Omental fat pad (tissue), 4 donors: ENCODE measurements around the gene AK2. TPM values are rescaled to one million over a fixed set of nuclear protein-coding genes. Genes with fewer than 3 reads are reported as not detected.

ENCODE experiments used
- ATAC-seq: fragments of 150-250 bp; one replicate; pipeline ENCODE4 v1.9.1; 2016; ENCODE audit warnings: mild to moderate bottlenecking, moderate library complexity; ENCODE audit not compliant: low FRiP score
- DNase-seq: peaks from one replicate; pipeline ENCODE4 v3.0.0-alpha.2; 2019; ENCODE audit warnings: low spot score
- CTCF ChIP-seq, 3 donors: fragments of 450-650 bp; IDR thresholded peaks; one replicate each; pipeline ENCODE4 v1.5.1; 2016 to 2017; ENCODE audit warnings: antibody characterized with exemption in 3 of 3, mild to moderate bottlenecking in 3 of 3, moderate library complexity in 2 of 3
- total RNA-seq, 4 donors: library from RNA; depleted of rRNA; stranded (reverse); fragments of >200 nt; gene quantifications; one replicate each; pipeline ENCODE4 v1.1.0, GENCODE V29; 2016

The AK2 gene
- total RNA-seq, 4 donors from 2014 or later = 146 to 297 (median 161) TPM

GRCh38 chr1:32972814-32973428 lies 63.8 kb downstream of the AK2 start:
- no peak for DNase-seq

GRCh38 chr1:32971576-32971975 lies 65.1 kb downstream of the AK2 start:
- ATAC-seq (no peak), DNase-seq (no peak)
- TF ChIP-seq CTCF (IDR thresholded peaks at IDR 0.05) = no peak

More at GRCh38 chr1:32972814-32973428, 63.8 kb downstream of the AK2 start:
- peak; percentile 75 for ATAC-seq
- TF ChIP-seq CTCF (IDR thresholded peaks at IDR 0.05) = no peak

- DNase-seq = no peak
- TF ChIP-seq CTCF (IDR thresholded peaks at IDR 0.05) = no peak
- no peak for ATAC-seq
These were observed 65.5 kb downstream of the AK2 start for GRCh38 chr1:32971156-32971555.

- TF ChIP-seq CTCF (IDR thresholded peaks at IDR 0.05) = no peak
- ATAC-seq (no peak), DNase-seq (no peak)
These were observed 67.1 kb downstream of the AK2 start for GRCh38 chr1:32969566-32969965.

GRCh38 chr1:32967888-32968568 lies 68.7 kb downstream of the AK2 start:
- no peak for TF ChIP-seq CTCF (IDR thresholded peaks at IDR 0.05)
- DNase-seq (no peak), ATAC-seq (no peak)

GRCh38 chr1:32966900-32967299 lies 69.8 kb downstream of the AK2 start:
- TF ChIP-seq CTCF (IDR thresholded peaks at IDR 0.05) = no peak
- ATAC-seq = no peak
- no peak for DNase-seq

- ATAC-seq (no peak), DNase-seq (no peak)
- TF ChIP-seq CTCF (IDR thresholded peaks at IDR 0.05) = no peak
These were observed 71.4 kb downstream of the AK2 start for GRCh38 chr1:32965251-32965747.
